Measurements from ENCODE around the gene UNC45B.

Gene UNC45B

GRCh38 chr17:35147375-35147905 is at the start of gene UNC45B:
UNC45B (plus strand) TSS chr17:35147817; CDS start chr17:35148264, 447 bp downstream.
- ChIA-PET CTCF (no interaction called here), POLR2A (interaction anchor here (1.1 to 1.4 kb wide), 2 partner anchors 28 to 95 kb away, joined by 3 to 4 read pairs; partner anchors contain the start of gene SLFN5)
- DNase-seq (ENCODE audit: extremely low spot score) = no peak
- TF ChIP-seq ZNF384 (IDR thresholded peaks at IDR 0.05) (no peak), LEF1 (IDR thresholded peaks at IDR 0.05; ENCODE audit: borderline replicate concordance) (no peak), SUZ12 (IDR thresholded peaks at IDR 0.05) (no peak), BHLHE40 (IDR thresholded peaks at IDR 0.05; ENCODE audit: borderline replicate concordance) (no peak), ELF4 (IDR thresholded peaks at IDR 0.05) (no peak), L3MBTL2 (conservative IDR thresholded peaks at IDR 0.05) (no peak), TARDBP (IDR thresholded peaks at IDR 0.05) (no peak), FOXA1 (IDR thresholded peaks at IDR 0.05) (no peak), SP1 (IDR thresholded peaks at IDR 0.05) (no peak), ARNT (IDR thresholded peaks at IDR 0.05) (no peak), NFRKB (IDR thresholded peaks at IDR 0.05) (no peak), PKNOX1 (IDR thresholded peaks at IDR 0.05) (no peak), FOXK2 (IDR thresholded peaks at IDR 0.05) (no peak), FOXM1 (IDR thresholded peaks at IDR 0.05; ENCODE audit: borderline replicate concordance) (no peak)

GRCh38 chr17:35099908-35100307 is 47.7 kb upstream of the UNC45B start:
- POLR2A ChIA-PET = no interaction called here
- no peak for DNase-seq (ENCODE audit: extremely low spot score)
- no peak for TF ChIP-seq FOXK2 (IDR thresholded peaks at IDR 0.05)
- TF ChIP-seq BHLHE40 (IDR thresholded peaks at IDR 0.05; ENCODE audit: borderline replicate concordance) = no peak
- TF ChIP-seq NFRKB (IDR thresholded peaks at IDR 0.05) = no peak
- no peak for TF ChIP-seq L3MBTL2 (conservative IDR thresholded peaks at IDR 0.05)
- no peak for TF ChIP-seq SUZ12 (IDR thresholded peaks at IDR 0.05)
- TF ChIP-seq LEF1 (IDR thresholded peaks at IDR 0.05; ENCODE audit: borderline replicate concordance) = no peak
- TF ChIP-seq ELF4 (IDR thresholded peaks at IDR 0.05) = no peak
- TF ChIP-seq PKNOX1 (IDR thresholded peaks at IDR 0.05) = no peak
- no peak for TF ChIP-seq FOXM1 (IDR thresholded peaks at IDR 0.05; ENCODE audit: borderline replicate concordance)
- no peak for TF ChIP-seq CTBP1 (IDR thresholded peaks at IDR 0.05; ENCODE audit: borderline replicate concordance)
- TF ChIP-seq ARNT (IDR thresholded peaks at IDR 0.05) = no peak
- CTCF ChIA-PET = no interaction called here

- DNase-seq (ENCODE audit: extremely low spot score) = no peak
- POLR2A ChIA-PET = no interaction called here
- CTCF ChIA-PET = no interaction called here
- TF ChIP-seq LEF1 (IDR thresholded peaks at IDR 0.05; ENCODE audit: borderline replicate concordance) (no peak), FOXA1 (IDR thresholded peaks at IDR 0.05) (no peak), TARDBP (IDR thresholded peaks at IDR 0.05) (no peak), ARNT (IDR thresholded peaks at IDR 0.05) (no peak), SP1 (IDR thresholded peaks at IDR 0.05) (no peak), ELF4 (IDR thresholded peaks at IDR 0.05) (no peak), HDGF (IDR thresholded peaks at IDR 0.05; ENCODE audit: borderline replicate concordance) (no peak)
Measured at GRCh38 chr17:35101036-35101435, 46.6 kb upstream of the UNC45B start.

GRCh38 chr17:35101725-35102124 is 45.9 kb upstream of the UNC45B start:
- CTCF ChIA-PET = no interaction called here
- TF ChIP-seq CTBP1 (IDR thresholded peaks at IDR 0.05; ENCODE audit: borderline replicate concordance) (no peak), FOXA1 (IDR thresholded peaks at IDR 0.05) (no peak), NFRKB (IDR thresholded peaks at IDR 0.05) (no peak), L3MBTL2 (conservative IDR thresholded peaks at IDR 0.05) (no peak), HDGF (IDR thresholded peaks at IDR 0.05; ENCODE audit: borderline replicate concordance) (no peak), FOXK2 (IDR thresholded peaks at IDR 0.05) (no peak), ELF4 (IDR thresholded peaks at IDR 0.05) (no peak), PKNOX1 (IDR thresholded peaks at IDR 0.05) (no peak), SUZ12 (IDR thresholded peaks at IDR 0.05) (no peak)
- DNase-seq (ENCODE audit: extremely low spot score) = no peak
- POLR2A ChIA-PET = no interaction called here

GRCh38 chr17:35103271-35103670 is 44.3 kb upstream of the UNC45B start:
- ChIA-PET CTCF (no interaction called here), POLR2A (no interaction called here)
- no peak for DNase-seq (ENCODE audit: extremely low spot score)
- TF ChIP-seq FOXA1 (IDR thresholded peaks at IDR 0.05) (no peak), SP1 (IDR thresholded peaks at IDR 0.05) (no peak), NFRKB (IDR thresholded peaks at IDR 0.05) (no peak), PKNOX1 (IDR thresholded peaks at IDR 0.05) (no peak), FOXM1 (IDR thresholded peaks at IDR 0.05; ENCODE audit: borderline replicate concordance) (no peak), HDGF (IDR thresholded peaks at IDR 0.05; ENCODE audit: borderline replicate concordance) (no peak), CTBP1 (IDR thresholded peaks at IDR 0.05; ENCODE audit: borderline replicate concordance) (no peak), TARDBP (IDR thresholded peaks at IDR 0.05) (no peak), SUZ12 (IDR thresholded peaks at IDR 0.05) (no peak), L3MBTL2 (conservative IDR thresholded peaks at IDR 0.05) (no peak), FOXK2 (IDR thresholded peaks at IDR 0.05) (no peak), LEF1 (IDR thresholded peaks at IDR 0.05; ENCODE audit: borderline replicate concordance) (no peak), ZNF384 (IDR thresholded peaks at IDR 0.05) (no peak), ARNT (IDR thresholded peaks at IDR 0.05) (no peak), ELF4 (IDR thresholded peaks at IDR 0.05) (no peak), BHLHE40 (IDR thresholded peaks at IDR 0.05; ENCODE audit: borderline replicate concordance) (no peak)

Data from HEK293T (cell line).